K562 (cell line): ENCODE results near the gene ACACB. TPM values are rescaled to one million over a fixed set of nuclear protein-coding genes. Genes with fewer than 3 reads are reported as not detected.
A peak's percentile ranks its signal among the peaks of the same experiment; 100 is the strongest.

Experiments
- ATF1 ChIP-seq, 2 experiments: fragments of 450-650 bp in 1 of 2; IDR thresholded peaks; 2 replicates each; pipeline ENCODE4 v1.6.1; 2016; ENCODE audit warnings: missing compliant biosample characterization in 1 of 2, missing genetic modification characterization in 1 of 2
- BMI1 ChIP-seq: fragments of 150-350 bp; IDR thresholded peaks from 2 replicates; pipeline ENCODE4 v1.6.1; 2014; ENCODE audit warnings: low read length
- CBX3 ChIP-seq, 2 experiments: IDR thresholded peaks; 1 replicate in 1 of 2; 2 replicates in 1 of 2; pipeline ENCODE4 v1.6.1; 2012; ENCODE audit warnings: inconsistent platforms in 2 of 2, low read length in 2 of 2, borderline replicate concordance in 1 of 2, control low read depth in 1 of 2
- ELK1 ChIP-seq: sonication (generic); formaldehyde crosslinking; IDR thresholded peaks from 2 replicates; pipeline ENCODE4 v1.8.1; 2022; ENCODE audit warnings: missing genetic modification reagents
- EZH2 ChIP-seq: IDR thresholded peaks from 2 replicates; pipeline ENCODE4 v1.6.1; 2012; ENCODE audit warnings: low read depth, mild to moderate bottlenecking, inconsistent platforms, low read length, borderline replicate concordance
- FOXM1 ChIP-seq, 2 experiments: fragments of 450-650 bp in 1 of 2; sonication (generic) in 1 of 2; formaldehyde crosslinking in 1 of 2; IDR thresholded peaks; 2 replicates each; pipeline versions ENCODE4 v1.6.1 to v1.9.0; 2017 to 2022; ENCODE audit warnings: low read depth in 2 of 2, mild to moderate bottlenecking in 2 of 2, missing genetic modification reagents in 1 of 2, moderate library complexity in 1 of 2
- HES1 ChIP-seq: fragments of 450-650 bp; IDR thresholded peaks from 2 replicates; pipeline ENCODE4 v1.6.1; 2016; ENCODE audit warnings: low read depth, mild to moderate bottlenecking, moderate library complexity
- HMG20B ChIP-seq: fragments of 250-450 bp; sonication (Bioruptor Pico); IDR thresholded peaks from 2 replicates; pipeline ENCODE4 v1.5.0; 2021; ENCODE audit warnings: mild to moderate bottlenecking
- KDM4B ChIP-seq, 2 experiments: fragments of 450-650 bp in 1 of 2; sonication (generic) in 1 of 2; IDR thresholded peaks; 2 replicates each; pipeline ENCODE4 v1.6.1; 2016 to 2017; ENCODE audit warnings: borderline replicate concordance in 2 of 2, antibody characterized with exemption in 1 of 2, low read depth in 1 of 2, mild to moderate bottlenecking in 1 of 2
- KHSRP ChIP-seq: fragments of 450-650 bp; IDR thresholded peaks from 2 replicates; pipeline ENCODE4 v1.6.1; 2017
- KLF1 ChIP-seq: fragments of 450-650 bp; IDR thresholded peaks from 2 replicates; pipeline ENCODE4 v1.6.1; 2016; ENCODE audit warnings: missing genetic modification characterization, missing compliant biosample characterization
- MITF ChIP-seq: IDR thresholded peaks from 2 replicates; pipeline ENCODE4 v1.6.1; 2014; ENCODE audit warnings: antibody characterized with exemption
- MTA1 ChIP-seq: fragments of 450-650 bp; IDR thresholded peaks from 2 replicates; pipeline ENCODE4 v1.6.1; 2017; ENCODE audit warnings: borderline replicate concordance
- PML ChIP-seq: IDR thresholded peaks from 2 replicates; pipeline ENCODE4 v1.6.1; 2012; ENCODE audit warnings: low read length, inconsistent platforms
- PPARD ChIP-seq: fragments of 250-450 bp; sonication (Bioruptor Pico); IDR thresholded peaks from 2 replicates; pipeline ENCODE4 v1.8.0; 2022; ENCODE audit warnings: inconsistent platforms, mild to moderate bottlenecking, moderate library complexity
- PRMT5 ChIP-seq: sonication (generic); formaldehyde crosslinking; IDR thresholded peaks from 2 replicates; pipeline ENCODE4 v1.5.0; 2020; ENCODE audit warnings: missing genetic modification reagents
- RNF2 ChIP-seq: sonication (generic); IDR thresholded peaks from 2 replicates; pipeline ENCODE4 v1.6.1; 2016
- RNF219 ChIP-seq: fragments of 250-450 bp; sonication (Bioruptor Pico); IDR thresholded peaks from 2 replicates; pipeline ENCODE4 v1.5.0; 2022; ENCODE audit warnings: mild to moderate bottlenecking
- SRSF1 ChIP-seq: fragments of 200-400 bp; formaldehyde crosslinking; IDR thresholded peaks from 2 replicates; pipeline ENCODE4 v1.6.1; 2017; ENCODE audit warnings: mild to moderate bottlenecking, low read depth, low read length, moderate library complexity
- STAT5A ChIP-seq: IDR thresholded peaks from 2 replicates; pipeline ENCODE4 v1.6.1; 2012; ENCODE audit warnings: low read length, inconsistent platforms, borderline replicate concordance
- TAF9B ChIP-seq: fragments of 450-650 bp; IDR thresholded peaks from 2 replicates; pipeline ENCODE4 v1.6.1; 2018; ENCODE audit warnings: mild to moderate bottlenecking; ENCODE audit not compliant: partially characterized antibody
- ZFP36 ChIP-seq: fragments of 150-350 bp; IDR thresholded peaks from 2 replicates; pipeline ENCODE4 v1.6.1; 2018; ENCODE audit warnings: low read length, low read depth; ENCODE audit not compliant: partially characterized antibody
- ZNF197 ChIP-seq: fragments of 200-800 bp; sonication (Bioruptor generic); IDR thresholded peaks from 2 replicates; pipeline ENCODE4 v1.6.1; 2016; ENCODE audit warnings: low read depth, missing genetic modification characterization, missing compliant biosample characterization
- ZNF274 ChIP-seq: IDR thresholded peaks from 2 replicates; pipeline ENCODE4 v1.6.1; 2011; ENCODE audit warnings: low read depth, mild to moderate bottlenecking, low read length, moderate library complexity, borderline replicate concordance
- polyA plus RNA-seq, 8 experiments: library from polyadenylated mRNA; depleted of rRNA in 4 of 8; stranded (reverse) in 5 of 8; unstranded in 3 of 8; fragments of >200 nt; fragmentation: Nextera tagmentation in 2 of 8; fragmentation: Illumina TruSeq in 1 of 8; extraction: Ambion mirVana in 2 of 8; extraction: Trizol in 1 of 8; gene quantifications; 2 replicates each; pipeline versions ENCODE4 v1.2.1 to v1.2.3, GENCODE V29; 2011 to 2014; ENCODE audit warnings: inconsistent platforms in 1 of 8, missing spikeins in 1 of 8
- total RNA-seq, 7 experiments: library from RNA; depleted of rRNA in 6 of 7; stranded (reverse); fragments of >200 nt in 6 of 7; fragmentation: Illumina TruSeq in 2 of 7; extraction: Trizol in 2 of 7; gene quantifications; 2 replicates each; pipeline versions ENCODE4 v1.2.1 to v1.2.3, GENCODE V29; 2011 to 2021; ENCODE audit warnings: low replicate concordance in 1 of 7

The ACACB gene
- total and polyA plus RNA-seq, 9 of the 15 experiments (the other 6 are each of a cell fraction or from before 2014, with no cell fraction given): 0.10 to 2.5 (median 0.83) TPM

GRCh38 chr12:109173443-109174240 lies 57.3 kb downstream of the ACACB start (continued):
- no peak for TF ChIP-seq FOXM1 (IDR thresholded peaks at IDR 0.05; ENCODE audit: low read depth)
- no peak for TF ChIP-seq FOXM1 (CRISPR knock-in tag; IDR thresholded peaks at IDR 0.05; ENCODE audit: low read depth)
- no peak for TF ChIP-seq MTA1
- TF ChIP-seq MITF: no peak
- TF ChIP-seq TAF9B: no peak
- no peak for TF ChIP-seq ZNF274
- TF ChIP-seq RNF219 (CRISPR knock-in tag): no peak
- TF ChIP-seq KLF1: no peak
- TF ChIP-seq ZFP36: peak; percentile 2
- TF ChIP-seq STAT5A: no peak
- TF ChIP-seq KDM4B (IDR thresholded peaks at IDR 0.05; ENCODE audit: borderline replicate concordance in 2 of 2, low read depth in 1 of 2): no peak
- peak; percentile 66 for TF ChIP-seq ZNF197 (CRISPR knock-in tag)
- no peak for TF ChIP-seq PML
- peak; percentile 28 for TF ChIP-seq RNF2
- no peak for TF ChIP-seq HES1
- TF ChIP-seq PRMT5: no peak
- no peak for TF ChIP-seq SRSF1
- no peak for TF ChIP-seq BMI1
- no peak for TF ChIP-seq PPARD (CRISPR knock-in tag)
- TF ChIP-seq CBX3 (IDR thresholded peaks at IDR 0.05; ENCODE audit: borderline replicate concordance in 1 of 2, low read length in 2 of 2): 0 out of 3 replicates have a peak, but pooled peaks of 1 of the 2 experiments have one; percentile 25
- no peak for TF ChIP-seq EZH2
- no peak for TF ChIP-seq KHSRP
- no peak for TF ChIP-seq ATF1 (CRISPR knock-in tag; IDR thresholded peaks at IDR 0.05)
- TF ChIP-seq ATF1 (tag; IDR thresholded peaks at IDR 0.05): peak; percentile 7; the same call in 1 of the 2 replicates
- no peak for TF ChIP-seq HMG20B (CRISPR knock-in tag)
- no peak for TF ChIP-seq ELK1 (CRISPR knock-in tag)
